SU-DHL-6 (cell line): ENCODE results near the gene BFSP1.

Experiments
- H2AFZ ChIP-seq: fragments of 200-600 bp; sonication (generic); 2 replicates; pipeline ENCODE4 v1.6.1; 2014; ENCODE audit warnings: low read depth, mild to moderate bottlenecking, moderate library complexity, mixed read lengths, antibody characterized with exemption, low read length; ENCODE audit not compliant: severe bottlenecking
- H3F3A ChIP-seq: fragments of 200-600 bp; shearing (Covaris generic); 2 replicates; pipeline ENCODE4 v1.6.0; 2016; ENCODE audit warnings: antibody characterized with exemption, mild to moderate bottlenecking; ENCODE audit not compliant: insufficient read depth
- H3K27ac ChIP-seq: fragments of 200-600 bp; sonication (generic); 2 replicates; pipeline ENCODE4 v1.5.1; 2016; ENCODE audit warnings: low read depth, mild to moderate bottlenecking, low read length, moderate library complexity, mixed read lengths
- H3K27me3 ChIP-seq: fragments of 200-600 bp; sonication (generic), shearing (Covaris generic); 2 replicates; pipeline ENCODE4 v1.6.0; 2014; ENCODE audit warnings: mild to moderate bottlenecking, low read length
- H3K36me3 ChIP-seq: fragments of 200-600 bp; sonication (generic); 2 replicates; pipeline ENCODE4 v1.6.1; 2014; ENCODE audit warnings: mild to moderate bottlenecking, low read length, mixed read lengths
- H3K4me2 ChIP-seq: fragments of 300-600, 200-600 bp; shearing (Covaris generic), sonication (generic); 2 replicates; pipeline ENCODE4 v1.6.0; 2014; ENCODE audit warnings: low read length, low read depth, mild to moderate bottlenecking; ENCODE audit not compliant: poor library complexity, severe bottlenecking
- H3K4me3 ChIP-seq: fragments of 200-600 bp; sonication (generic); 2 replicates; pipeline ENCODE4 v1.5.1; 2014; ENCODE audit warnings: antibody characterized with exemption, low read length, mild to moderate bottlenecking, mixed read lengths; ENCODE audit not compliant: insufficient read depth, poor library complexity, severe bottlenecking
- H3K79me2 ChIP-seq: fragments of 200-600 bp; sonication (generic); 2 replicates; pipeline ENCODE4 v1.6.1; 2014; ENCODE audit warnings: mild to moderate bottlenecking, low read length, moderate library complexity; ENCODE audit not compliant: insufficient read depth
- H3K9ac ChIP-seq: fragments of 200-600 bp; sonication (generic); 2 replicates; pipeline ENCODE4 v1.7.0; 2014; ENCODE audit warnings: mild to moderate bottlenecking, low read length
- H3K9me2 ChIP-seq: fragments of 200-600 bp; sonication (generic); replicated peaks from 2 replicates; pipeline ENCODE4 v1.6.1; 2014; ENCODE audit warnings: low read length; ENCODE audit not compliant: insufficient read depth
- H3K9me3 ChIP-seq: fragments of 200-600 bp; sonication (generic); 2 replicates; pipeline ENCODE4 v1.6.1; 2014; ENCODE audit warnings: low read length, mixed read lengths; ENCODE audit not compliant: insufficient read depth
- H4K20me1 ChIP-seq: fragments of 200-600 bp; sonication (generic); 2 replicates; pipeline ENCODE4 v1.6.1; 2014; ENCODE audit warnings: low read depth, mild to moderate bottlenecking, antibody characterized with exemption, low read length, moderate library complexity, mixed read lengths
- EZH2phosphoT487 ChIP-seq: fragments of 200-600 bp; sonication (generic), shearing (Covaris generic); conservative IDR thresholded peaks from 2 replicates; pipeline ENCODE4 v1.6.1; 2018; ENCODE audit warnings: mild to moderate bottlenecking, antibody characterized with exemption, low read length, moderate library complexity, mixed read lengths
- TF ChIP-seq, protein P1 (sequence below): fragments of 200-600 bp; sonication (generic); IDR thresholded peaks from one replicate; pipeline ENCODE4 v1.5.1; 2017; ENCODE audit warnings: antibody characterized with exemption, mild to moderate bottlenecking, low read length, moderate library complexity; ENCODE audit not compliant: insufficient read depth, poor library complexity, severe bottlenecking

BFSP1 gene

DNA sequence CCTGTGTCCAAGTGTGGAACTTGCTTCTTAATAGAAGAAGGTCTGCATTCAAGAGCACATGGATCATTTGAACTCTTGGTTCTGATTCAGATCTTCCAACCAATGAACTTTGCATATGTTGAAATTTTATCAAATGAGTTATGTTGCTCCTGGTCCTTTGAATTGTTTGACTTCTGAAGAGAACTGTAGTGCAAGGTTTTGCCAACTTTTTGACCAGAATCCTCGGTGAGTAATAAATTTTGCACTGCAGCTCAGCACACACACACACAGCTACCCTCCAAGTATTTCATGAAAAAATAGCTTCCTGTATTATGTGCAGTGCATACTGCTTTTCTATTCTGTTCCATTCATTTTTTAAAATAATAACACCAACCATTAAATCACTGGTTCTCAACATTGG is 67.5 kb downstream of the BFSP1 start:
- Histone ChIP-seq H2AFZ (no peak overlapping the region), H3K4me2 (no peak overlapping the region), H3K27me3 (no peaks in the 10 kb centered on the region), H3F3A (no peaks in the 10 kb centered on the region), H3K4me3 (no peak overlapping the region), H4K20me1 (no peaks in the 10 kb centered on the region), H3K79me2 (no peaks in the 10 kb centered on the region), H3K36me3 (no peaks in the 10 kb centered on the region), H3K9me3 (no peaks in the 10 kb centered on the region), H3K9ac (no peak overlapping the region), H3K27ac (no peak overlapping the region), H3K9me2 (no peaks in the 10 kb centered on the region)
- TF ChIP-seq EZH2phosphoT487 = no peak
- TF ChIP-seq, protein P1, sequence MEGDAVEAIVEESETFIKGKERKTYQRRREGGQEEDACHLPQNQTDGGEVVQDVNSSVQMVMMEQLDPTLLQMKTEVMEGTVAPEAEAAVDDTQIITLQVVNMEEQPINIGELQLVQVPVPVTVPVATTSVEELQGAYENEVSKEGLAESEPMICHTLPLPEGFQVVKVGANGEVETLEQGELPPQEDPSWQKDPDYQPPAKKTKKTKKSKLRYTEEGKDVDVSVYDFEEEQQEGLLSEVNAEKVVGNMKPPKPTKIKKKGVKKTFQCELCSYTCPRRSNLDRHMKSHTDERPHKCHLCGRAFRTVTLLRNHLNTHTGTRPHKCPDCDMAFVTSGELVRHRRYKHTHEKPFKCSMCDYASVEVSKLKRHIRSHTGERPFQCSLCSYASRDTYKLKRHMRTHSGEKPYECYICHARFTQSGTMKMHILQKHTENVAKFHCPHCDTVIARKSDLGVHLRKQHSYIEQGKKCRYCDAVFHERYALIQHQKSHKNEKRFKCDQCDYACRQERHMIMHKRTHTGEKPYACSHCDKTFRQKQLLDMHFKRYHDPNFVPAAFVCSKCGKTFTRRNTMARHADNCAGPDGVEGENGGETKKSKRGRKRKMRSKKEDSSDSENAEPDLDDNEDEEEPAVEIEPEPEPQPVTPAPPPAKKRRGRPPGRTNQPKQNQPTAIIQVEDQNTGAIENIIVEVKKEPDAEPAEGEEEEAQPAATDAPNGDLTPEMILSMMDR = no peak

DNA sequence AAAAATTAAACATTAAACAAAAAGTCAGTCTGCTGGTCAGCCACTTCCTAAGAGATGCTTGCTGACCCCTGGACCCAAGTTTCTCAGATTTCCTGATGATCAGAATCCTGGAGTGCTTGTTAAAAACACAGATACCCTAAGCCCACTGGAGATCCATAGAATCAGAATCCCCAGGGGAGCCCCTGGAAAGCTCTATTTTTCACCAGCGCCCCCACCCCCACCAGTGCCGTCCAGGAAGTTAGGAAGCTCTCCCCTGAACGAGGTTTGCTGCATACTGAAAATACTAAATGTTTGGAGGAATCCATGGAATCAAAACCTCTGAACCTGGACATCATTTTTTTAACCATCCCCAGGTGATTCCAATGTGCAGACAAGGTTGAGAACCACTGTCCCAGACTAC is 69.2 kb downstream of the BFSP1 start:
- Histone ChIP-seq H3F3A (no peaks in the 10 kb centered on the region), H3K4me2 (no peak overlapping the region), H3K9me3 (no peaks in the 10 kb centered on the region), H3K36me3 (no peaks in the 10 kb centered on the region), H3K4me3 (no peak overlapping the region), H4K20me1 (no peaks in the 10 kb centered on the region), H3K79me2 (no peaks in the 10 kb centered on the region), H3K9me2 (no peaks in the 10 kb centered on the region), H3K9ac (no peak overlapping the region), H3K27me3 (no peaks in the 10 kb centered on the region), H2AFZ (no peak overlapping the region), H3K27ac (no peak overlapping the region)
- no peak for TF ChIP-seq EZH2phosphoT487
- TF ChIP-seq, protein P1 = no peak

DNA sequence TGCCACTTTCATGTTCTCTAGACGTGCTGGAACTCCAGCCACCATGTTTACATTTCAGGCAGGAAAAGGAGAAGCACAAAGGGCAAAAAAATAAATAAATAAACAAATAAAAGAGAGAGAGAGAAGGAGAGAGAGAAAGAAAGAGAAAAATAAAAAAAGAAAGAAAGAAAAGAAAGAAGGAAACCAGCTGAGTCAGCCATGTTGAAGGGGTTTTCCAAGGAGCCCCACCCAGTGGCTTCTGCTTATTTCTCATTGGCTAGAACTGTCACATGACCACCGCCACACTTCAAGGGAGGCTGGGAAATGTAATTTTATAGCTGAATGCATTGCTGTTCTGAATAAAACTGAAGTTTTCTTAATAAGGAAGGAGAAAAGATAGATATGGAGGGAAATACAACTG is 71.1 kb downstream of the BFSP1 start:
- Histone ChIP-seq H3K4me3 (no peak overlapping the region), H3K27me3 (no peaks in the 10 kb centered on the region), H3K36me3 (no peaks in the 10 kb centered on the region), H4K20me1 (no peaks in the 10 kb centered on the region), H3K79me2 (no peaks in the 10 kb centered on the region), H3K9me3 (no peaks in the 10 kb centered on the region), H2AFZ (no peak overlapping the region), H3K4me2 (no peak overlapping the region), H3F3A (no peaks in the 10 kb centered on the region), H3K27ac (no peak overlapping the region), H3K9me2 (no peaks in the 10 kb centered on the region), H3K9ac (no peak overlapping the region)
- no peak for TF ChIP-seq EZH2phosphoT487
- TF ChIP-seq, protein P1 = no peak
